Large intestine (tissue), 3 donors: Measurements from ENCODE around the gene TBKBP1. TPM values are rescaled to one million over a fixed set of nuclear protein-coding genes. Genes with fewer than 3 reads are reported as not detected.

Source experiments
- DNase-seq, 2 donors: peaks; one replicate each; pipeline versions ENCODE4 v3.0.0 to v3.0.0-alpha.2; 2013
- H3K27ac ChIP-seq: one replicate; pipeline ENCODE4 v1.5.1; 2013; ENCODE audit warnings: low read length
- H3K27me3 ChIP-seq: 2 replicates; pipeline ENCODE4 v1.6.1; 2013; ENCODE audit warnings: low read length; ENCODE audit not compliant: control insufficient read depth, insufficient read depth
- H3K36me3 ChIP-seq: 2 replicates; pipeline ENCODE4 v1.6.1; 2013; ENCODE audit warnings: low read length; ENCODE audit not compliant: control insufficient read depth, insufficient read depth
- H3K4me1 ChIP-seq: one replicate; pipeline ENCODE4 v1.6.1; 2013; ENCODE audit warnings: low read length; ENCODE audit not compliant: control insufficient read depth, insufficient read depth
- H3K4me3 ChIP-seq: one replicate; pipeline ENCODE4 v1.5.1; 2013; ENCODE audit warnings: low read length
- H3K9me3 ChIP-seq: one replicate; pipeline ENCODE4 v1.6.1; 2013; ENCODE audit warnings: mild to moderate bottlenecking, low read depth, low read length, moderate library complexity; ENCODE audit not compliant: control insufficient read depth
- WGBS: methylation state at CpG from one replicate; pipeline ENCODE4 v1.1.5; 2013; ENCODE audit warnings: low lambda C conversion rate; ENCODE audit not compliant: insufficient coverage; 5-methylcytosine and 5-hydroxymethylcytosine counted together
- polyA plus RNA-seq: library from polyadenylated mRNA; unstranded; fragments of 120-200 nt; gene quantifications from one replicate; pipeline ENCODE4 v1.2.1, GENCODE V29; 2013

TBKBP1 gene
- polyA plus RNA-seq, 1 donor, result 11.5 TPM

DNA sequence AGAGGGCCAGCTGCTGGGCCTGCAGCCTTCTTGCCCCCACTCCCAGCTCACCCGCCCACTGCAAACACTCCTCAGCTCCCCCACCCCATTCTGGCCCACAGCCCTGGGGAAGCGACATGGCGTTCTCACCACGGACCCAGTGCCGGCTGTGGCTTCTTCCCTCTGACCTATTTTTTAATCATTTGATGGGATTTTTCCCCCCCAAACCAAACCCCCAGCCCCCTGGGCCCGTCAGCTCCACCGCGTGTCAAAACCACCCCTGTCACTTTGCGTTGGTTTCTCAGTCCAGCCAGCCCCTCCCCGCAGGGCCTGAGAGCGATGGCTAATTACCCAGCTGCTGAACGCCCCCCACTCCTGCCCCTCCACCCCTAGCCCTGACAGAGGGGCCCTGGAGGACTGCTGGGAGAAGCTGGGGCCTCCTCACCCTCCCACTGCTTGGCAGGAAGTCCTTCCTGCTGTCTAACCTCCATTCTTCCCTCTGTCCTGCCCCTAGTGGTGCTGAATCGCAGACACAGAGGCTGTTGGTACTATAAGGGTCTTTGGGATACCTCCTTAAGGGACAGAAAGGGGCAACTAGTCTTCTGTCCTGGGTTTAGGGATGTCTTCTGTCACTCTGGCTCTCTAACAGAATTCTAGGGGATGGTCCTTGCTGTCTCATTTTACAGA lies 31.6 kb downstream of the TBKBP1 start:
- Histone ChIP-seq H3K36me3 (no peaks in the 10 kb centered on the region), H3K4me1 (peaks cover 3% of the 10 kb centered on the region), H3K27ac (no peak overlapping the region), H3K9me3 (peaks cover 4% of the 10 kb centered on the region), H3K27me3 (peaks cover 71% of the 10 kb centered on the region), H3K4me3 (no peak overlapping the region)
- WGBS, result no CpG with 5 or more reads among the region's 13 CpGs
- no peak for DNase-seq

DNA sequence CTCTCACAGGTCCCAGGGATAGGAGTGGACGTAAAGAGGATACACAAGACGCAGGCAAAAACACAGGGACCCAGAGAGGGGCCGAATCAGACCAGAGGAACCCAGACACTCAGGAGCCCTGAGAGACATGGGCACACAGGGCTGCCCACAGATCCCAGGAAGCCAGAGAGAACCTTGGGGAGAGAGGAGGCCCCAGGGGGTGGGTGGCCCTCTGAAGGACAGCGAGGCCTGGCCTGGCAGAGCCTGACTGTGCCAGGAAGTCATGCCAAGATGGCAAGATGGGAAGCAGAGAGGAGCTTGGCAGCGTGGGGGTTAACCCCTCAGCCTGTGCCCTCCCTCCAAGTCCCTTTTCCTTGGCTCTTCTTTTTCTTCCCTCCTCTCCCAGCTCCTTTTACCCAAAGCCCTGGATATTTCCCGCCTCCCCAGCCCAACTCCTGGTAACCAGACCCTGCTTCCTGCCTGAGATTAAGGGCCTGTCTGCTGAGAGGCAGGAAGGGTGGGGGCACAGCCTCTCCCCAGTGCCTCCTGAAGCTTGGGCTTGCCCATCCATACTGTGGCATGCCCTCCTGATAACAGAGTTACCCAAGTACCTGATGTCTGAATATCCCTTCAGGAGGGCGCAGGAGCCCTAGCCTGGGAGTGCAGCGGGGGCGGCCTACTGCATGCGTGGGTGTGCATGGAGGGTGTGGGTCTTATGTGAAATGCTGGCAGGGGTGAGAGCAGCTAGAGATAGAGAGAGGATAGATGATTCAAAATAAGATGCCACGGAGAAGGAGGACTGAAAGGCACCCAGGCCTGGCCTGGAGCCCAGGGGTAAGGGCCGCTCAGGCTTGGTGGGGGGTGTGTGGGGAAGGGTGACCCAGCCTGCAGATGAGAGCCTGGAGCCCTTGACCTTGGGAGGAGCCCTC lies 33.1 kb downstream of the TBKBP1 start:
- WGBS, result no CpG with 5 or more reads among the region's 12 CpGs
- Histone ChIP-seq H3K4me1 (no peaks in the 10 kb centered on the region), H3K27me3 (peaks cover 70% of the 10 kb centered on the region), H3K27ac (no peak overlapping the region), H3K4me3 (no peak overlapping the region), H3K36me3 (no peaks in the 10 kb centered on the region), H3K9me3 (no peaks in the 10 kb centered on the region)
- DNase-seq, result no peak

DNA sequence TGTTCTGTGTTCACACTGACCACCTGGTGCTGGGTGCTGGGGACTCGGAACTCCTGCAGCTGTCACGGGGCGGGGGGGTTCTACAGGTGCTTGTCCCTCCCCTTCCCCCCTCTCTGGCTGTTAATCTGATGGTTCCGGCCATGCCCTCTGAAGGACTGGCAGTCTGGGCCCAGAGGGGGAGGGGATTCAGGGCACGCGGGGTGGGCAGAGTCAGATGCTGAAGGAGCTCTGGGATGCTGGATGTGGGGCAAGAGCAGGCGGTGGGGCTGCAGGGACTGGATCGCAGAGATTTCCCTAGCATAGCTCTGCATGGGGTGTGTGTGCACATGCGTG lies 33.7 kb downstream of the TBKBP1 start:
- Histone ChIP-seq H3K27ac (no peak overlapping the region), H3K9me3 (no peaks in the 10 kb centered on the region), H3K27me3 (peaks cover 70% of the 10 kb centered on the region), H3K4me1 (no peaks in the 10 kb centered on the region), H3K4me3 (no peak overlapping the region), H3K36me3 (no peaks in the 10 kb centered on the region)
- DNase-seq, result no peak
- WGBS, result no CpG with 5 or more reads among the region's 9 CpGs

DNA sequence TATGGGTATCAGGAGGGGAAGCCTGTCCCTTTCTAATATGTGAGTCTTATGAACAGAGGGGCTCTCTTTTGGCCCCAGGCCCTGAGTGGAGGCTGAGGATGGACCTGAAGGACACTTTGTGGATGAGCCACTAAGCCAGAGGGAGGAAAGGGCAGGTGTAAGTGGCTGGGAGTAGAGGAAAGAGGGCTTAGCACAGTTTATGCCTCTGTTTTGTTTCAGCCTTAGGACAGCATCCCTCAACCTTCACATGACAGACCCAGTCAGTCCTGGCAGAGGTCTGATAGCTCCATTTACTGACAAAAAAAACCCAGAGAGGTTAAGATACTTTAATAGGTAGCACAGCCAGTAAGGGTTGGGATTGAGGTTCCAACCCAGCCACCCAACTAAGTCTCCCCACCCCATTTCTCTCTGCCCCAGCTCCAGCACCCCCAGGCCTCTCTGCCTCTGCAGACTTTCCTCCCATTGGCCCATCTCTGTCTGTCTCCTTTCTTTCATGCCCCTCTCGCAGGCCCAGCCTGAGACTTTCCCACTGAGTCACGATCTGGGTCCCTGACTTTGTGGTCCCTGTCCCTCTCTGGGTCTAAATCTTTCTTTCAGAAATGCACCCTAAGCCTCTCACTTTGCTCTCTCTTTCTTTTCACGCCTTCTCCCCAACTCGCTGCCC lies 34.4 kb downstream of the TBKBP1 start:
- Histone ChIP-seq H3K27ac (no peak overlapping the region), H3K4me1 (no peaks in the 10 kb centered on the region), H3K27me3 (peaks cover 74% of the 10 kb centered on the region), H3K4me3 (no peak overlapping the region), H3K36me3 (no peaks in the 10 kb centered on the region), H3K9me3 (no peaks in the 10 kb centered on the region)
- WGBS, result 73% methylated on average over 3 of the region's 4 CpGs
- no peak for DNase-seq

DNA sequence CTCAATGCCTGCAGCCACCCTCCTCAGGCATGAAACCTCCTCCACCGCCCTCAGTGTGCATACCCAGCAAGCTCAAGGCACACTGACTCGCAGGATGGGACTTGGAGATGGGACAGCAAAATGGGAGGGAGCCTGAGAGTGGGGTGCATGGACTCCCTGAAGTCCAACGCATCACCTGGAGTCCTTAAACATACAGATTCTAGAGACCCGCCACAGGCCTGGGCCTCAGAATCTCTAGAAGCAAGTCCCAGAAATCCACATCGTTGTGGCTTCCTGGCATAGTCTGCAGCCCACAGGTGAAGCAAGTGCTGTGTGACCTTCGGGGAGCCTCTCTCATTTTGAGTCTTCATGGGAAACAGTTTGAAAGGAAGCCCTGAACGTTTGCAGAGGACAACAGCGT lies 35.5 kb downstream of the TBKBP1 start:
- Histone ChIP-seq H3K27me3 (peaks cover 76% of the 10 kb centered on the region), H3K36me3 (no peaks in the 10 kb centered on the region), H3K4me3 (no peak overlapping the region), H3K27ac (no peak overlapping the region), H3K4me1 (no peaks in the 10 kb centered on the region), H3K9me3 (no peaks in the 10 kb centered on the region)
- DNase-seq, result no peak
- WGBS, result 40% methylated on average over 1 of the region's 8 CpGs

DNA sequence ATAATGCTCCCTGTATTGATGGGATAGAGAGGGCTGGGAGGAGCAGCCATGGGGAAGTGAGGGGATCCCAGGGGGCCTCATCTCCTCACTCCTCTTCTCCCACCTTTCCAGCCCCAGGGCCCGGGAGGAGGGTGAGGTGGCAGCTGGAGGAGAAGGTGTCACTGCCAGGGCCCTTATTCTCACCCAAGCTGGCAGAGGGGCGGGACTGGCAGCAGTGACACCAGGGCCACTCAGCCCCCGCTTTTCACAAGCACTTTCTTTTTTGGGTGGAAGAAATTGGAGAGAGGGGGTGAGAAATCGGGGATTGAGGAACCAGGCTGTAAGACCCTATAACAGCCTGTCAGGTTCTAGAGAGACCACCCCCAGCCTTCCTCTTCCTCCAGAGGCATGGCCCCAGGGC lies 36.7 kb downstream of the TBKBP1 start:
- no peaks in the 10 kb centered on the region for H3K9me3 ChIP-seq
- DNase-seq, result no peak
- no peak overlapping the region for H3K27ac ChIP-seq
- no CpG with 5 or more reads among the region's 4 CpGs for WGBS
- no peaks in the 10 kb centered on the region for H3K36me3 ChIP-seq
- H3K4me1 ChIP-seq, result no peaks in the 10 kb centered on the region
- H3K4me3 ChIP-seq, result no peak overlapping the region
- peaks cover 77% of the 10 kb centered on the region for H3K27me3 ChIP-seq

DNA sequence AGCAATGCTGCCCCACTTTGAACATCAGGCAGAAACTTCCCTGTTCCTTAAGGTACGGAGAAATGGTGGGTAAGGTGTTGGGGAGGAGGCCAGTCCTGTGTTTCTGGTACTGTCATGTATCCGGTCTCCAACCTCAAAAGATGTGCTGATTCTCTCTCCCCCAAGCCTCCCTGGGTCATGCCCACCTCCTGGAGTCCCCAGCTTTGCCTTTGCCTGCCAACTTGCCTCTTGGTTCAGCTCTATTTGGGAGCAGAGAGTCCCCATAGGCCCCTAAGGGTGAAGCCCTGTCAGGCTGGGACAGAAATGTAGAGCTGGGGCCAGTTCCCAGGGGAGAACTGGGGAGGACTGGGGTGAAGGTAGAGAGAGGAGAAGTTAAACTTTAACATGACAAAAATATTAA lies 37.4 kb downstream of the TBKBP1 start:
- Histone ChIP-seq H3K4me1 (no peaks in the 10 kb centered on the region), H3K36me3 (no peaks in the 10 kb centered on the region), H3K9me3 (no peaks in the 10 kb centered on the region), H3K27ac (no peak overlapping the region), H3K27me3 (peaks cover 75% of the 10 kb centered on the region), H3K4me3 (no peak overlapping the region)
- DNase-seq, result no peak
- no CpG with 5 or more reads among the region's 2 CpGs for WGBS

DNA sequence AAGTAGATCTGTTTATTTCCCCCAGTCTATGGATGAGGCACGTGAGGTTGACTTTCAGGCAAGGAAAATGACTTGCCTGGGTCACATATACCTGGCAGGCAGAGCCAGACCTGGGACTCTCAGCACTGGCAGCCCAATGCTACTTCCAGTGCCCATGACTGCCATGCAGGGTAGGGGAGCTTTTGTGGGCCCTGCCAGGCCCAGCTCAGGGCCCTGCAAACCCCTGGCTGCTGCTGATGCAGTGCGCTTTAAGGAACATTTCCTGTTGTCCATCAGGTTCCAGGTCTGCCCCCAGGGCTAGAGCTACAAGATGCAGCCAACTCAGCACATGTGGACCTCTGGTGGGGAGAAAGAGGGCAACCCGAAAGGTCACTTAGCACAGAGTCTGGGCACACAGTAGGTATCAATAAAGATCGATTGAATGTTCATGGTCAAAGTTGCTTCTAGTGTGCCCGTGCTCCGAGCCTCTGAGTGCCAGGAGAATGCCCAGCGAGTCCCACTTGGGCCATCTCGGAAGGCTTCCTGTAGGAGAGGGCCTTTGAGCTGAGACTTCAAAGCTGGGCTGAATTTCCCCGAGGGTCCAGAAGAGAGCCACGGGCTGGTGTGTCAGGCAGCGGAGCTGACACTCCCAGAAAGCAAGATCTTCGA lies 38.6 kb downstream of the TBKBP1 start:
- Histone ChIP-seq H3K4me3 (no peak overlapping the region), H3K27me3 (peaks cover 82% of the 10 kb centered on the region), H3K27ac (no peak overlapping the region), H3K9me3 (no peaks in the 10 kb centered on the region), H3K36me3 (no peaks in the 10 kb centered on the region), H3K4me1 (no peaks in the 10 kb centered on the region)
- no peak for DNase-seq
- WGBS, result no CpG with 5 or more reads among the region's 12 CpGs

DNA sequence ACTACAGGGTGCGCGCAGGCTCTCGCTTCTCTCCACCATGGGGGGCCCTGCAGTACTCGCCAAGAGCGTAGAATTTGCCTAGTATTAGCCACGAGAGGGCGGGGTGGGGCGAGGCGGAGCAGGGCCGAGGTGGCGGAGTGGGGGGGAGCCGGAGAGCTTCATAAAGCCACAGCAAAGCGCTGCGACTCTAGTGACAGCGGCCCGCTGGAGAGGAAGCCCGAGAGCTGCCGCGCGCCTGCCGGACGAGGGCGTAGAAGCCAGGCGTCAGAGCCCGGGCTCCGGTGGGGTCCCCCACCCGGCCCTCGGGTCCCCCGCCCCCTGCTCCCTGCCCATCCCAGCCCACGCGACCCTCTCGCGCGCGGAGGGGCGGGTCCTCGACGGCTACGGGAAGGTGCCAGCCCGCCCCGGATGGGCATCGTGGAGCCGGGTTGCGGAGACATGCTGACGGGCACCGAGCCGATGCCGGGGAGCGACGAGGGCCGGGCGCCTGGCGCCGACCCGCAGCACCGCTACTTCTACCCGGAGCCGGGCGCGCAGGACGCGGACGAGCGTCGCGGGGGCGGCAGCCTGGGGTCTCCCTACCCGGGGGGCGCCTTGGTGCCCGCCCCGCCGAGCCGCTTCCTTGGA lies 39.2 kb downstream of the TBKBP1 start, which contains the start of gene TBX21:
TBX21 (plus strand) TSS at position 190 of the 627 bp plus-strand sequence; CDS start at position 409, 219 bp downstream.
- no peak within 1 kb of the TSS for H3K4me3 ChIP-seq
- no peaks in the 10 kb centered on the region for H3K9me3 ChIP-seq
- peaks cover 79% of the 10 kb centered on the region for H3K27me3 ChIP-seq

More for the DNA sequence above, 39.2 kb downstream of the TBKBP1 start, which contains the start of gene TBX21:
- no peaks in the 10 kb centered on the region for H3K36me3 ChIP-seq
- no peaks in the 10 kb centered on the region for H3K4me1 ChIP-seq
- WGBS, result no CpG with 5 or more reads among the region's 73 CpGs
- DNase-seq, result peak; percentile 33 to 40
- no peak within 1 kb of the TSS for H3K27ac ChIP-seq
